HG03520 (cell line): ENCODE measurements around the gene ZNF324.

Source experiments
- ATAC-seq: cut with Tn5 transposase; IDR thresholded peaks from one replicate; pipeline ENCODE4 v1.9.1; 2021; ENCODE audit warnings: mild to moderate bottlenecking, moderate library complexity; ENCODE audit not compliant: unreplicated experiment

The ZNF324 gene

DNA sequence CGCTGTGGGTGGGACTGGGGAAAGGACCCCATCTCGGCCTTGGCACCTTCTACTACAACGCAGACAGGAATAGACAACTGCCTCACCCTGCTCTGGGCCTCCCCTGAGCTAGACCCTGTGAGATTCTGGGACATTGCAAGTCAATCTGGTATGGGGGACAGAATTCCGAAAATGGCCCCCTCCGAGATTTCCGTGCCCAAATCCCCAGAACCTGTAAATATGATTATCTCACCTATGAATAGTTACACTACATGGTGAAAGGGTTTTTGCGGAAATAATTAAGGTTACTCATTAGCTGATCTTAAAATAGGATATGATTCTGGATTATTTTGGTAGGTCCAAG lies 53.3 kb downstream of the ZNF324 start:
- ATAC-seq = no peak

DNA sequence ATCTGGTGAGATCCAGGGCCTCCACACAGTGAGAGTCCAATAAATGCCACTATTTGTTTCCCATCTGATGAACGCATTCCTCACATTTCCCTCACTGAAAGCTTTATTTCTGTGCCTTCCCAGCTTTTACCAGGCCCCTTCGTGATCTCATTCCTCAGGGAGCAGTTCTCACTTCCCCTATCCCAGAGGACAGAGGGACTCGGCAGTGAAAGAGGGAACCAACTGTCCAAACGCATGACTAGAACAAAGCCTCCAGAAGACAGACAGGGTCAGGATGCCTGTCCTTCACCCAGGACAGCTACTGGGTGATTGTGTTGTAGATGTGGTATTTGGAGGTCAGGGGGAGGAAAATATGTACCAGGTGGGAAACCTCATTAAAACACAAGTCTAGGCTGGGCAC lies 54.8 kb downstream of the ZNF324 start:
- ATAC-seq = no peak

DNA sequence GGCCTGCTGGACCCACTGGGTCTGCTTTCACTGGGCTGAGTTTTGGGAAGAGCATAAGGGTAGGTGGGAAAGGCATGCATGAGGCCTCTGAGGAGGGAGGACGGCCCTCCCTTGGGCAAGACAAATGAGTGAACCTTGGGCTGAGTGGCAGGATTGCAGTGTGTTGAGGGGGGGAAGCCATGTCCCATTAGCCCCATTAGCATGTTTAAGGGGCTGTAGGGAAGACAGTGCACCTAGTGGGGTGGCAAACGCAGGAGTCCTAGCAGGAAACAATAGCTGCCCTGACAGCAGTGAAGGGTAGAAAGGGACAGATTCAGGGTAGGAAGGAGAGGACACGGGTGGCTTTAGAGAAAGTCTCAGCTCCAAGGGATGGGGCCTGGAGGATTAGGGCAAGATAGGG lies 55.8 kb downstream of the ZNF324 start:
- no peak for ATAC-seq
